DOHH2 (cell line): ENCODE measurements around the gene ADORA1.

Source experiments
- EZH2phosphoT487 ChIP-seq: fragments of 200-600 bp; sonication (generic); IDR thresholded peaks from 2 replicates; pipeline ENCODE4 v1.6.1; 2017; ENCODE audit warnings: borderline replicate concordance, mild to moderate bottlenecking, antibody characterized with exemption, low read length, moderate library complexity, mixed read lengths
- TF ChIP-seq, protein P1 (sequence below): fragments of 200-600 bp; sonication (generic); IDR thresholded peaks from one replicate; pipeline ENCODE4 v1.5.1; 2014; ENCODE audit warnings: antibody characterized with exemption, mild to moderate bottlenecking, low read depth, low read length; ENCODE audit not compliant: poor library complexity, severe bottlenecking

DNA sequence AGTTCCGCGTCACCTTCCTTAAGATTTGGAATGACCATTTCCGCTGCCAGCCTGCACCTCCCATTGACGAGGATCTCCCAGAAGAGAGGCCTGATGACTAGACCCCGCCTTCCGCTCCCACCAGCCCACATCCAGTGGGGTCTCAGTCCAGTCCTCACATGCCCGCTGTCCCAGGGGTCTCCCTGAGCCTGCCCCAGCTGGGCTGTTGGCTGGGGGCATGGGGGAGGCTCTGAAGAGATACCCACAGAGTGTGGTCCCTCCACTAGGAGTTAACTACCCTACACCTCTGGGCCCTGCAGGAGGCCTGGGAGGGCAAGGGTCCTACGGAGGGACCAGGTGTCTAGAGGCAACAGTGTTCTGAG, 38.3 kb downstream of the ADORA1 start:
- TF ChIP-seq, protein P1, sequence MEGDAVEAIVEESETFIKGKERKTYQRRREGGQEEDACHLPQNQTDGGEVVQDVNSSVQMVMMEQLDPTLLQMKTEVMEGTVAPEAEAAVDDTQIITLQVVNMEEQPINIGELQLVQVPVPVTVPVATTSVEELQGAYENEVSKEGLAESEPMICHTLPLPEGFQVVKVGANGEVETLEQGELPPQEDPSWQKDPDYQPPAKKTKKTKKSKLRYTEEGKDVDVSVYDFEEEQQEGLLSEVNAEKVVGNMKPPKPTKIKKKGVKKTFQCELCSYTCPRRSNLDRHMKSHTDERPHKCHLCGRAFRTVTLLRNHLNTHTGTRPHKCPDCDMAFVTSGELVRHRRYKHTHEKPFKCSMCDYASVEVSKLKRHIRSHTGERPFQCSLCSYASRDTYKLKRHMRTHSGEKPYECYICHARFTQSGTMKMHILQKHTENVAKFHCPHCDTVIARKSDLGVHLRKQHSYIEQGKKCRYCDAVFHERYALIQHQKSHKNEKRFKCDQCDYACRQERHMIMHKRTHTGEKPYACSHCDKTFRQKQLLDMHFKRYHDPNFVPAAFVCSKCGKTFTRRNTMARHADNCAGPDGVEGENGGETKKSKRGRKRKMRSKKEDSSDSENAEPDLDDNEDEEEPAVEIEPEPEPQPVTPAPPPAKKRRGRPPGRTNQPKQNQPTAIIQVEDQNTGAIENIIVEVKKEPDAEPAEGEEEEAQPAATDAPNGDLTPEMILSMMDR = no peak
- TF ChIP-seq EZH2phosphoT487 = no peak
